Epithelial cell of prostate (primary cell): Measurements from ENCODE around the gene ADRA1B.
A peak's percentile ranks its signal among the peaks of the same experiment; 100 is the strongest.

ENCODE experiments used
- DNase-seq: peaks from one replicate; pipeline ENCODE4 v3.0.0-alpha.2; 2011; ENCODE audit warnings: low read depth, low spot score
- H3K27ac ChIP-seq: fragments of 450-650 bp; 2 replicates; pipeline ENCODE4 v1.5.1; 2017; ENCODE audit warnings: mild to moderate bottlenecking

The ADRA1B gene

GRCh38 chr5:159899067-159900049 is 16.9 kb upstream of the ADRA1B start:
- DNase-seq = no peak
- no peak overlapping the region for H3K27ac ChIP-seq

DNA sequence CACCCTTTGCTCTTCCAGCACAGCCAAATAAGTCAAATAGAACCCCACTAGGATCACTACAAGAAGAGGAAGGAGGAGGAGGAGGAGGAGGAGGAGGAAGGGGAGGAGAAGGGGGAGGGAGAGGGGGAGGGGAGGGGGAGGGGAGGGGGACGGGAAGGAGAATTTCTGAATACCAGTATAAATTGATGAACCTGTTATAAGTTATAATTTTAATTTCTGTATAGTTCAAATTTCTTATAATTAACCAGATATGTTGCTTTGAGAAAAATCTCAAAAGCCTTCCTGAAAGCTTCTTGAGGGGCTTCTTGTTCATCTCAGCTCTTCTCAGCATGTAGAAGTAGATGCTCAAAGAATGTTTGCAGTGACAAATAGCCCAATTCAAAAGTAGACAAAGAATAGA is 15.0 kb upstream of the ADRA1B start:
- DNase-seq = no peak
- H3K27ac ChIP-seq = no peak overlapping the region

DNA sequence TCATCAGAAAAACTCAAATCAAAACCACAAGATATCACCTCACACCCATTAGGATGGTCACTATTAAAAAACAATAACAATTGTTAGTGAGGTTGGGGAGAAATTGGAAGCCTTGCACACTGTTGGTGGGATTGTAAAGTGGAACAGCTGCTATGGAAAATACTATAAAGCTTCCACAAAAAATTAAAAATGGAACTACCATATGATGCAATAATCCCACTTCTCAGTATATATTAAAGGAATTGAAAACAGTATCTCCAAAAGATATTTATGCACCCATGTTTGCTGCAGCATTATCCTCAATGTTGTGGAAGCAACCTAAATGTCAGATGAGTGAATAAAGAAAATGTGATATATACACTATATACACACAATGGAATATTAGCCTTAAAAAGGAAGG is 14.5 kb upstream of the ADRA1B start:
- H3K27ac ChIP-seq = no peak overlapping the region
- no peak for DNase-seq

DNA sequence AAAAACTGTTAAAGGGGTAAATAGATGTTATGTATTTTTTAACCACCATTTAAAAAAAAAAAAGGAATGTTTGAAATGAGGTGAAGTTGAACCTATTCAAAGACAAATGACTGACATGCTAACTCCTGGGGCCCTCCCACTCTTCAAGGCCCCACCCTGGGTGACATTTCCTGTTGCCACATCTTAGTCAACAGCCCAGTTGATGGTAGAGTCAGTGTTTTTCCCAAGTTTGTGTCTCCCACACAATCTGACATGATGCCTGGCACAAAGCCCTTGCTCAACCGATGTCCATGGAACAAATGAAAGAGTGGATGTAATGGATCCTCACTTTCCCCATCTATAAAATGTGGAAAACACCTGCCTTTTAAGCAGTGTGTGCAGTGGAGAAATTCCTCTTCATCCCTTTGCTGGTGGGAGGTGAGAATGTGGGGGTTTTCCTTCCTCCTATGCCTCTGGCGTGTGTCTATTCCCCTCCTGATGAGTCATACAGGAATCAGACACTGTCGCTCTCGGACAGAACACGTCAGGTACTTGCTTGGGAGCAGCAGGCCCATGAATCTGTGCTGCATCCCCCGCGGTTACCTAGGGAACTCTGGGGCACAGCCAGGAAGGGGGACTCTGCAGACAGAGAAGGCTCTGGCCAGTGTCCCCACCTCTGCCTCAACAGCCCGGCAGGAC is 13.7 kb upstream of the ADRA1B start:
- peak; percentile 52 for DNase-seq

DNA sequence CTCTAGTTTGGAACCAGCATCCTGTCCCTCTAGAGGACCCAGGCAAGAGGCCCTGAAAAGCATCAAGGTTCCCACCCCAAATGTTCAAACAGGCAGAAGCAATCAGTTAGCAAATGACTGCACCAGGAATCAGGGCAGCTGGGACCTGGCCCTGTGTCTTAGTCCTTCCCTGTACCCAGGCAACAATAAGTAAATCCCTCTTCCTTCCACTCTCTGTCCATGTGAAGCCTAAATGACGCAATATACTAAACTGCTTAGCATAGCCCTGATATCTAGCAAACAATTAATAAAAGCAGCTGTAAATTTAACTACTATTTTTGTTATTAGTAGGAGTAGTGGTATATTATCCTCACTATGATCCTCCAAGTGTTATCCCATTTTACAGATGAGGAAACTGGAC is 13.2 kb upstream of the ADRA1B start:
- DNase-seq = no peak

More for the DNA sequence above, 13.7 kb upstream of the ADRA1B start:
- H3K27ac ChIP-seq = peak overlapping the region; percentile 32

GRCh38 chr5:159904874-159905273 is 11.4 kb upstream of the ADRA1B start:
- no peak for DNase-seq
- peak overlapping the region; percentile 41 for H3K27ac ChIP-seq

More for the DNA sequence above, 13.2 kb upstream of the ADRA1B start:
- peak overlapping the region; percentile 32 for H3K27ac ChIP-seq

GRCh38 chr5:159905496-159905895 is 10.8 kb upstream of the ADRA1B start:
- peak; percentile 99 for DNase-seq
- H3K27ac ChIP-seq = peak overlapping the region; percentile 41

DNA sequence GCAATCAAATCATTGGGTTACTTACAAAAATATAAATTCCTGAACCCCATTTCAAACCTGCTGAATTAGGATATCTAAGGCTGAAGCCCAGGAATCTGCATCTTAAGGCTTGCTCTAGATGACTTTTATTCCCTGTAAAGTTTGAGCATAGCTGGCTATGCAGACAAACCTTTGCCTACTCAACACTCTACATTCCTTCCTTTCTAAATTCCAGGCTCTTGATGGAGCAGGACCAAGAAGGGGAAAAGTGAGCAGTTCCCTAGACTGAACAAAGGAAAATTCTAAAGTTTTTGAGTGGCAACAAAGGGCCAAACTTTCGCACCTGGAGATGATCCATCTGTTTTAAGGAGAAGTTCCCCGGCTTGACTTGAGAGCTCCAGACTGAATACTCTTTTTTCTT is 9.8 kb upstream of the ADRA1B start:
- H3K27ac ChIP-seq = no peak overlapping the region
- no peak for DNase-seq

DNA sequence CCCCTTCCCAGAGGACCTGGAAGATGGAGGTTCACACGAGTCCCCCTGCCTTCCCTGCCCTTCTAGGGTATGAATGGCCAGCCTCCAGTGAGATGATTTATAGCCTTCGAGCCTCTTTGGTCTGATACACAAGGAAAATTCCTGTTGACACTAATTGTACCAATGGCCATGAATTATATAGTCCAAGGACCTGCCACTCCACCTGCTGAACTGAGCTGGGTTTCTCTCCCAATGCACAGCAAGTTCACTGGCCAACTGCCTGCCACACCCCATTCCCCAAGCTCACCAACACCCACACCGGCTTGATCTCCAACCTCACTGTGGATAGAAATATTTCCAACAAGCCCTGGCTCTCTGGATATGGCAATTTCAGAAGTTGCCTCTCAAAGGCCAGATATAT is 9.3 kb upstream of the ADRA1B start:
- no peak overlapping the region for H3K27ac ChIP-seq
- no peak for DNase-seq

DNA sequence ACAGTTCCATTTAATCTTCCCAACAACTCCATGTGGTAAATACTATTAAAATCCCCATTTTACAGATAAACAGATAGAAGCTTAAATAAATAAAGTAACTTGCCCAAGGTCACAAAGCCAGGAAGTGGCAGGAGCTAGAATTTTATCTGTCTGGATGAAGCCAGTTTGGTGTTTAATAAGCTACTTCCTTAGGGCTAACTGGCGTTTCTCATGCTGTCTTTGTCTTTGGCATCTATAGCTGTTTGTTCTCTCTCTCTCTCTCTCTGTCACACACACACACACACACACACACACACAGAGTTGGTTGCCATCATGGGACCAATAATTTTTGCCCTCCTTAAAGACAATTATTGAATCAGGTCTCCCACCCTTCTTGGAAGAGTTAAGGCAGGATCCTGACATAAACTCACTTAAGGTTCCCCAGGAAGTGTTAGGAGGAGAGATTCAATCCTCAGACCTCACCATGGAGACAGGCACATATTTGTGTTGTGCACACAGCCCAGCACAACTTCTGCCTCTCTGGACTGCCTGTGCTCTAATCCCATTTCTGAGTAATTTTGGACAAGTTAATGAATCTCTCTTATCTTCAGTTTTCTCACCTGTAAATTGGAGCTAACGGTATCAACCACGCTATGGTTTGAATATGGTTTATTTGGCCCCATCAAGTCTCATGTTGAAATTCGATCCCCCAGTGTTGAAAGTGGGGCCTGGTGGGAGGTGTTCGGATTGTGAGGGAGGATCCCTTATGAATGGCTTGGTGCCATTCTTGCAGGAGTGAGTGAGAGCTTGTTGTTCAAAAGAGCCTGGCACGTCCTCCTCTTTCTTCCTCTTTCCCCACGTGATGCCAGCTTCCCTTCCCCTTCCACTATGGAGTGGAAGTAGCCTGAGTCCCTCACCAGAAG is 8.3 kb upstream of the ADRA1B start:
- no peak overlapping the region for H3K27ac ChIP-seq
- no peak for DNase-seq

DNA sequence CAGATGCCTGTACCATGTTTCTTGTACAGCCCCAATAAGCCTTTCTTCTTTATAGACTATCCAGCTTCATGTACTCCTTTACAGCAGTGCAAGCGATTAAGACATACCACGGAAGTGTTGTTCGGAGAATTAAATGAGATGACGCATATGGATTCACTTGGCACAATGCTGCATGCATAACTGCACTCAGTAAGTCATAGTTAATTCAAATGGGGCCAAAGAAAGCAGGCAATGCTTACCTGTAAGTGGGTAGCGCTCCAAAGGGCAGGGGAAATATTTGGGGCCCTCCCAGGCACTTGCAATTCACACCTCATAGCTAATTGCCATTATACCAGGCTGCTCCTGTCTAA is 7.7 kb upstream of the ADRA1B start:
- H3K27ac ChIP-seq = no peak overlapping the region
- no peak for DNase-seq

DNA sequence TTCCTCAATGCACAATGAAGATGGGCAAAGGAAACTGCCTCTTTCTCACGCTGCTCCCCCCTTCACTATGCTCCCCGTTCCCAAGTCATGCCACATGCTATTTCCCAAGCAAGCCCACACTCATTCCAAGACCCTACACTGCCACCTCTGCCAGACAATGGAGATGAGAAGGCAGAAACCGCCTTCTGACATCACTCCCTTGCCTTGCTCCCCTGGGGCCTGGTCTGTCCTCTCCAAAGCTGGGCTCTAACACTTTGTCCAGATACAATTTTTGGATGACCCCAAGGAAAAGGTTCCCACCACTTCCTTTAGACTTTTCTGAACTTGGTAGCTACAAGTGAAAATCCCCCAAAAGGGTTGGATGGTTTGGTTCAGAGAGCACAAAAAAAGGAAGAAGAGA is 7.2 kb upstream of the ADRA1B start:
- no peak overlapping the region for H3K27ac ChIP-seq
- DNase-seq = no peak

GRCh38 chr5:159910207-159910842 is 6.0 kb upstream of the ADRA1B start:
- DNase-seq = no peak
- no peak overlapping the region for H3K27ac ChIP-seq

DNA sequence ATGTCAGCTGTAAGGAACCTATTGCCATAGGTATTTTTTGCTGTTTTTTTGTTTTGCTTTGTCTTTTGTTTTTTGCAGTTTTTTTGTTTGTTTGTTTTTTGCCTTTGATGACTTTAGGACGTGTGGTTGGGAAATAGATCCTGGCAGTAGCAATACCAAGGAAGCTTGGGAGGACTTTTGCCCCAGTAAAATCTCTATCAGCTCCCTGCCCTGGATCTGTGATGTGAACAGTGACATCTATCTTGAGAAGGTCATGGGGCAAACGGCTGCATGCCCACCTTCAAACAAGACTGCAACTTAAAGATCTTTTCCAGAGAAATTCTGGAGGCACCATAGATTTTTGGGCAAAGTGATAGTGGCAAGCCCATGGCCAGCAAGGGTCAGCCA is 5.4 kb upstream of the ADRA1B start:
- H3K27ac ChIP-seq = no peak overlapping the region
- no peak for DNase-seq

GRCh38 chr5:159911349-159911748 is 4.9 kb upstream of the ADRA1B start:
- no peak for DNase-seq
- no peak overlapping the region for H3K27ac ChIP-seq

GRCh38 chr5:159912033-159912800 is 4.1 kb upstream of the ADRA1B start:
- peak overlapping the region; percentile 34 for H3K27ac ChIP-seq
- no peak for DNase-seq

DNA sequence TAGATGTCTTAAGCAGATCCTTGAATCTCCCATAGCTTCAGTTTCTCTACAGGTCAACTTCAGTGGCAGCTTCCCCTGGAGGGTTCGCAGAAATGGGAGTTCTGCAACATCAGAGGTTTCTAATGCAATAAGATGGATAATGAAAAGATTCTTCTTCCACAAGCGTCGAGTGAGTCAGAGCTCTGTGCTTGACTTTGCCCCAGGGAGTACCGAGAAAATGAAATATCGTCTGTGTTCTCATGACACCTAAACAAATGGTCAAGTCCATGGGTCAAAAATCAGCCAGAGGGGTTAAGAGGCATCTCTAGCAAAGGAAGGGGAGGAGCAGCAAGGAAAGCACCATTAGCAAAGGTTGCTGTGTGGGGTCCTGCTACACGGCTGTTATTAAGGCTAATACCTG is 3.2 kb upstream of the ADRA1B start:
- peak overlapping the region; percentile 34 for H3K27ac ChIP-seq
- no peak for DNase-seq

- DNase-seq = no peak
- no peak overlapping the region for H3K27ac ChIP-seq
Measured at GRCh38 chr5:159913501-159913900, 2.8 kb upstream of the ADRA1B start.
